Right atrium auricular region (tissue), 2 donors: Measurements from ENCODE around the gene VSIG8. TPM values are rescaled to one million over a fixed set of nuclear protein-coding genes. Genes with fewer than 3 reads are reported as not detected.

ENCODE experiments used
- DNase-seq: peaks from one replicate; pipeline ENCODE4 v3.0.0-alpha.2; 2019; ENCODE audit warnings: low spot score
- H3K27ac ChIP-seq, 2 donors: fragments of 200-600 bp; sonication (generic); 1 replicate in 1 of 2; 2 replicates in 1 of 2; pipeline ENCODE4 v1.5.1; 2016 to 2019
- H3K27me3 ChIP-seq, 2 donors: fragments of 200-600 bp; sonication (generic); one replicate each; pipeline versions ENCODE4 v1.5.1 to v1.6.0; 2017 to 2019
- H3K36me3 ChIP-seq: fragments of 200-600 bp; sonication (generic); one replicate; pipeline ENCODE4 v1.5.1; 2016
- H3K4me1 ChIP-seq, 2 donors: fragments of 200-600 bp; sonication (generic); one replicate each; pipeline versions ENCODE4 v1.5.1 to v1.6.0; 2017 to 2019
- H3K4me3 ChIP-seq, 2 donors: fragments of 200-600 bp; sonication (generic); 1 replicate in 1 of 2; 2 replicates in 1 of 2; pipeline ENCODE4 v1.5.1; 2017 to 2019; ENCODE audit warnings: mild to moderate bottlenecking in 1 of 2, moderate library complexity in 1 of 2
- H3K9me3 ChIP-seq, 2 donors: fragments of 200-600 bp; sonication (generic); one replicate each; pipeline ENCODE4 v1.5.1; 2019
- CTCF ChIP-seq, 2 donors: fragments of 200-600 bp; sonication (generic); IDR thresholded peaks; one replicate each; pipeline ENCODE4 v1.5.1; 2019; ENCODE audit warnings: antibody characterized with exemption in 2 of 2
- total RNA-seq, 2 donors: library from RNA; depleted of rRNA; stranded (reverse); fragments of >200 nt; gene quantifications; one replicate each; pipeline ENCODE4 v1.1.0, GENCODE V29; 2016

The VSIG8 gene
- total RNA-seq, 2 donors from 2014 or later, result not detected

DNA sequence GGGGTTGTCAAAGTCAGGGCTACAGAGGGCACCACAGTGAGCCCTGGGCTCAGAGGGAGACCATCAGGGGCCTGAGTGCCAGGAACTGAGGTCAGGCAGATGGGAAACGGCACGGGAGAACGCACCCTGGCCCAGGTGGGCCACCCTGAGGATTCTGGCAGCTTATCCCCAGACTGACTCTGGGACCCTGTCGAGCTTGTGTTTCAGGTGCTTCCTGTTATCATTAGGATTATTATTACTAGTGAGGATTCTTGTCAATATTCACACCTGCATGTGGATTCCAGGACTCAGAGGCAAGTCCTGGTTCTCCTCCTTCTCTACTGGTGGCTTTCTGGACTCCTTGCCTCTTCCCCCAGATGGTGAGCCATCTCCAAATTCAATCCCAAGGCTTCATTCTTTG, 15.2 kb downstream of the VSIG8 start:
- Histone ChIP-seq H3K27me3 (no peaks in the 10 kb centered on the region), H3K9me3 (no peaks in the 10 kb centered on the region), H3K4me3 (no peak overlapping the region), H3K36me3 (no peaks in the 10 kb centered on the region), H3K4me1 (no peaks in the 10 kb centered on the region), H3K27ac (no peak overlapping the region)
- DNase-seq, result no peak
- TF ChIP-seq CTCF (IDR thresholded peaks at IDR 0.05), result no peak

DNA sequence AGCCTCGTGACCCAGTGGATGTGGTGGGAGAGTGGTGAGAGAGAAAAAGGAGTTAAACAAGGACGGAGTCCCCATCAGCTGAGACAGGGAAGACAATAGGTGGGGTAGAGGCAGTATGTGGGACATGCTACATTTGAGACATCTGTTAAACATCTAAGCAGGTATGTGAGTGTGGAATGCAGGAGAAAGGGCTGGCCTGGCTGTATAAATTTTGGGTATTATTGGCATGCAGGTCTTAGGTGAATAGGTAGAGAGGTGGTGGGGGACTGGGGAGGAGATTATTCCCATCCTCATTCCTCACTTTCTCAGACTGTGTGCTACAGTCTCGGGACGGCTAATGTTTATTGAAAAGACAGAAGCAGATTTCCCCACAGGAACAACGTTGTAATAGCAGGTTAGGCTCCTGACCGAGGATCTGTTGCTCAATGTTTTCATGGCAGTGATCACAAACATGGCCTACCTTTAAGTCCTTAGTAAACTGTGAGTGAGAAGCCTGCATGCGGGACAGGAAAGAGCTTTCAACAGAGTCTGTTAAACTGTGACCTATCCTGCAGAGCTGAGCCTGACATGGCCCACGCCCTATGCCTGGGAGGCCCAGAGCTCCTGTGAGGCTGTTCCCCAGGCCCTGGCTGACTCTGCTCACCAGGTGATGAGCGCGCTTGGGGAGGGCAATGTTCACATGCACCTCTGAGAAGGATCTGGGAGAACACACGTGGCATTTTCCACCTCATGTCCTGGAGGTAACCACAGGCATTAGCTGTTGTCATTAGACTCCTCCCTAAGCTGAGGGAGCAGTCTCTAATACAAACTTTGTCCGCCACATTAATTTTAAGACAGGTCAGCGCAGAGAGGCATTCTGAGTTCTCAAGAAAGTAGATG, 16.5 kb downstream of the VSIG8 start:
- no peak for TF ChIP-seq CTCF (IDR thresholded peaks at IDR 0.05)
- DNase-seq, result no peak
- Histone ChIP-seq H3K4me1 (no peaks in the 10 kb centered on the region), H3K9me3 (no peaks in the 10 kb centered on the region), H3K4me3 (no peak overlapping the region), H3K27ac (no peak overlapping the region), H3K27me3 (no peaks in the 10 kb centered on the region), H3K36me3 (no peaks in the 10 kb centered on the region)

- no peaks in the 10 kb centered on the region for H3K9me3 ChIP-seq
- H3K4me1 ChIP-seq, result no peaks in the 10 kb centered on the region
- TF ChIP-seq CTCF (IDR thresholded peaks at IDR 0.05), result no peak
- no peaks in the 10 kb centered on the region for H3K27me3 ChIP-seq
- no peak for DNase-seq
- H3K27ac ChIP-seq, result no peak overlapping the region
- no peaks in the 10 kb centered on the region for H3K36me3 ChIP-seq
- no peak overlapping the region for H3K4me3 ChIP-seq
These were observed 19.0 kb downstream of the VSIG8 start for GRCh38 chr1:159843459-159843858.

DNA sequence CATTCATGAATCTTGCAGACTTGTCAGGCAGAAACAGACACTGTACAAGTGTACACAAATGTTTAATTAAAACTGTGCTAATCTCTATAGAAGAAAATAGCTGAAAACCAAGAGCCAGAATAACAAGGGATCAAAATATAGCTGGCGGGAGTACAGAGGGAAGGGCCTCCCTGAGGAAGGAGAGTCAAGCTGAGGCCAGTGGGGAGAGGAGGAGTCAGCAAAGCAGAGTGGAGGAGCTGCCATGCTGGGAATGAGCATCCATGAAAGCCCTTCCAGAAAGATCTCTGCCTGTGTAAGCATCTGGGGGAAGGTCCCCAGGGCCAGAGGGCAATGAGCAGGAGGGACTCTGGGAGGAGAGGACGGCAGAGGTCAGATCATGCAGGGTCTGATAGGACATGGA, 20.7 kb downstream of the VSIG8 start:
- H3K9me3 ChIP-seq, result no peaks in the 10 kb centered on the region
- no peaks in the 10 kb centered on the region for H3K4me1 ChIP-seq
- H3K36me3 ChIP-seq, result peaks cover 8% of the 10 kb centered on the region
- DNase-seq, result no peak
- no peak for TF ChIP-seq CTCF (IDR thresholded peaks at IDR 0.05)
- H3K27me3 ChIP-seq, result no peaks in the 10 kb centered on the region
- no peak overlapping the region for H3K27ac ChIP-seq
- H3K4me3 ChIP-seq, result no peak overlapping the region

- H3K9me3 ChIP-seq, result no peaks in the 10 kb centered on the region
- TF ChIP-seq CTCF (IDR thresholded peaks at IDR 0.05), result no peak
These were observed 23.2 kb downstream of the VSIG8 start for GRCh38 chr1:159839116-159839849.

More at GRCh38 chr1:159839116-159839849, 23.2 kb downstream of the VSIG8 start:
- Histone ChIP-seq H3K36me3 (peaks cover 21% of the 10 kb centered on the region), H3K27me3 (no peaks in the 10 kb centered on the region), H3K4me1 (no peaks in the 10 kb centered on the region), H3K27ac (no peak overlapping the region), H3K4me3 (no peak overlapping the region)
- DNase-seq, result no peak
